ENCODE measurements around the gene CALHM1.

The CALHM1 gene

DNA sequence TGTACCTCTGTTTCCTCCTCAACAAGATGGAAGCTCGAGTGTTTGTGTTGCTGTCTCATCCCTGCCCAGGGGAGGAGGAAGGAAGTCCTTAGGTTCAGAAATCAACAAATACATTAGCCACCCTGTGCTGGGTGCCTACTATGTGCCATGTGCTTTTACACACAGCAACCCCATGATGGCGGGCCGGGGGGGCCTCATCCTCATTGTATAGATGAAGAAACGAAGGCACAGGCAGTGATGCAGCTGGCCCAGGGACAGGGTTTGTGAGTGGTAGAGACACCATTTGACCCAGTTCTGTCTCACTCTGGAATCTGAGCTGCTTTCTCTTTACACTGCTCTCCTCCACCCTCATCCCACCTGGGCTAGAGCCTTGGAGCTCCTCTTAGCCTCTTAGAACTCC, 4.7 kb downstream of the CALHM1 start:
- no peak for DNase-seq

DNA sequence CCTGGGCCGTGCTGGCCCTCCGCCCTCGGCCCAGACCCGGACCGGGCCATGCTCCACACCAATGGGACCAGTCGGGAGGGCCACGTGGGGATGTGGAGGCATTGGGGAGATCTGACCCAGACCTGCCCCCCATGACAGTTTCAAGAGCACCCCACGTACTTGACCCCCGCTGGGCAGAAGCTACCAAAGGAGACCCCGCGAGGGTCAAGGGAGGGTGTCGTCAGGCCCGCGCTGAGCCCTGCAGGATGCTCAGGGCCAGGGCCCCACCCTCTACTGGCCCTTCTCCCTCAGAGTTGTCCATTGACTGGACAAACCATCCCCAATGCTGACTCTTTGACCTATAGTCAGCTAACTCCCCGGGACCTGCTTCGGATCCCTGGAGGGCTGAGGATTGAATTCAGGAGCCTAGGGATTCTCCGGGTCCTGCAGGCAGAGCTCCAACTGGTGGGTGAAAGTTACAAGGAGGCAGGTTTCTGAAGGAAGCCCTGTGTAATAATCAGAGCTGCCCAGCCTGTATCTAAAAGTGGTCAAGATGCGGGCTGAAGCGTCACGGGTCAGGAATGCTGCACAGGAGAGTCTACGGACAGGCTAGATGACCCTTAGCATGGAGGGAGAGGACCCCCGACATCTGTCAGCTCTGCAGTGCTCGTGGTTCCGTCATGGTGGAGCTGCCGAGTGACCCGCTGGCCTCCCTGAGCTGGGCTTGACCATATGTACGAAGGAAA, 6.0 kb downstream of the CALHM1 start:
- no peak for DNase-seq

DNA sequence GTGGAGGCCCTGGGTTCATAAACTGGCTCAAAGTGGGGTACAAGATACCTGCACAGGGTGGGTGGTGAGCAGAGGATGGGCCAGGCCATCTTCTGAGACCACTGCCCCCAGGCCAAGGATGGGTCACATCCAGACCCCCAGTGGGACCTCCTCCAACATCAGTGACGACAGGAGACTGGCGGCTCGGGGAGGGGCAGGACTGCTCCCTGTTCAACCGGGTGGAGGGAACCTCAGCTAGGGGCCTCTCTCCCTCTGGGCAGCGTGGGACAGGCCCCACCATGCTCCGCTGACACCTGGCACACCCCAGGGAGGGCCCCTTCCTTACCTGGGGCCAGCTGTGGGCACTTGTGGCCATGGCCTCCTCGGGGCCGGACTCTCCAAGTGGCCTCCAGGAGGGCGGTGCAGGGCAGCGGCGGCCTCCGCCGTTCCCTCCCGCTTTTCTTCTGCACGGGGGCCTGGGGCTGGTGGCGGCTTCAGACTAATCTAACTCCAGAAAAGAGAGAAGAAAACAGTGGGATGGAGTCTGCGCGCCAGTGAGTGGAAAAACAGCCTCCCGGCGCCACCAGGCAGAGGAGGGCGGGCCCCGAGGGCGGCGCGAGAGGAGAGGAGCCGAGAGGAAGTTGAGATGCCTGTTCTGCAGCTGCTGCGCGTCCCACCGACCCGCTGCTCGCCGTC, 6.7 kb downstream of the CALHM1 start, which contains the start of gene CALHM2:
Gene CALHM2 (minus strand): TSS at position 540 of the 675 bp plus-strand sequence. CDS start 2,429 bp downstream, outside the sequence.
- DNase-seq: peak; percentile 67

DNA sequence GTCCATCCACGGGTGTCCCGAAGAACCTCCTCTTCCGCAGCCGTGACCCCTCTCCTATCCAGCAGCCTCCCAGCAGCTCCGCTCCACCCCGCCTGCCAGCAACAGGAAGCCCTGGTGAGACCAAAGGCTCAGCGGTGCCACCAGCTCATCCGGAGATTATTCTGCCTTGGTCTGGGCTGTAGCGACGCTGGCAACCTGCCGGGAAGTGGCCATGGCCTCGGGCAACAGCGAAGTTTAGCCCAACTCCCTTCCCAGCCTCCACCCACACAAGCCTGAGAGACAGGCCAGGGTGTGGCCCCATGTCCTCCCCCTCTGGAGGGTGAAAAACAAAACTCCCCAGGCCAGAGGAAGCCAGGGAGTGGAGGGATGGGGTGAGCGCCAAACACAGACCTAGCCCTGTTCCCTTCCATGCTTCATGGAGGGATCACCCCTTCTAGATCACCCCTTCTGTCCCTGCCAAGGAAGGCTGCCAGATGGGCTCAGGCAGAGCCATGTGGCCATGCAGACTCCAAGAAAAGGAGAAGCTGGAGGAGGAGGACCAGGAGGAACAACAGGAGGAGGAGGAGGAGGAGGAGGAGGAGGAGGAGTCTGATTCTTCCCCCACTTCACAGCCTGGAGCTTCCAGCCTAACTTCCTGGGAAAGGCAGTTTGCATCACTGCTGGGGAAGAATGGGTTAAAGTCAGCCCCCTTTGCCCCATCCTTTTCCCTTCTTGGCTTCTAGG, 7.4 kb downstream of the CALHM1 start:
- peak; percentile 50 for DNase-seq

GRCh38 chr10:103450201-103450695, 8.5 kb downstream of the CALHM1 start:
- no peak for DNase-seq

GRCh38 chr10:103449208-103450144, 9.2 kb downstream of the CALHM1 start:
- no peak for DNase-seq

DNA sequence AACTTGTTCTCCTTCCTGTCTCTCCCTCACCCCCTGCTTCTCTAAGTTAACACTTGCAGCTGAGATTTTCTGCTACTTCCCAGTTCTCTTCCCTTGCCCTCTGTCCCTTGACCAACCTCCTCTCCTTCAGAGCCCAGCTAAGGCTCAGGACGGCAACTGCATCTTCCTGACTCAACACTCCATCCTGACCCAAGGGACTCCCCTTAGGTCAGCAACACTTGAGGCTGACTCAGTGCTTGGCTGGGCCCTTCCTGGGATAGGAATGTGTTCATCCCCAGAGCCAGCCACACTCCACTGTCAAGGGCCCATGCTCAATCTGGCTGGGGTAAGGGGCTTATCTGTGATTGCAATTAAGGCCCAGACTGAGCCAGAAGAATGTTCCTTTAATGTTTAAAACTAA, 10.0 kb downstream of the CALHM1 start:
- DNase-seq: no peak

DNA sequence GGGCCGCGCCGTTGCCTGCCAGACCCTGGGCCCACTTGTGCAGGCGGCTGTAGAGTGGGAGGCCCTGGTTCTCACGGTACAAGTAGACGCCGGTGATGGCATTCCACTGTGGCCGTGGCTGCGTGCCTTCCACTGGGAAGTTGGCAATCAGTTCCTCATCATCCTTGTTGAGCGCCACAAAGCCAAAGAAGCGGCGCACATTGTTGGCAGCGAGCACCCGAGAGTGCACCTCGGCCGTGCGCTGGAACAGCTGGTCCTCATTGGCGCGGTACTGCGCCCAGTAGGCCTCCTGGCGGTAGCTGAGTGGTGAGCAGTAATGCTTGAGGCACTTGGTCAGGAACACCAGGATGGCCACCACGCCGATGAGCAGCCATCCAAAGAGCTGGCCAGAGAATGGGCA, 11.5 kb downstream of the CALHM1 start:
- no peak for DNase-seq

GRCh38 chr10:103445767-103446567, 12.7 kb downstream of the CALHM1 start:
- no peak for DNase-seq

- no peak for DNase-seq
Measured at GRCh38 chr10:103445366-103445765, 13.3 kb downstream of the CALHM1 start.

- no peak for DNase-seq
Measured at GRCh38 chr10:103444478-103444877, 14.2 kb downstream of the CALHM1 start.

- no peak for DNase-seq
Measured at GRCh38 chr10:103443475-103444185, 15.1 kb downstream of the CALHM1 start.

GRCh38 chr10:103442031-103442461, 16.7 kb downstream of the CALHM1 start:
- no peak for DNase-seq

DNA sequence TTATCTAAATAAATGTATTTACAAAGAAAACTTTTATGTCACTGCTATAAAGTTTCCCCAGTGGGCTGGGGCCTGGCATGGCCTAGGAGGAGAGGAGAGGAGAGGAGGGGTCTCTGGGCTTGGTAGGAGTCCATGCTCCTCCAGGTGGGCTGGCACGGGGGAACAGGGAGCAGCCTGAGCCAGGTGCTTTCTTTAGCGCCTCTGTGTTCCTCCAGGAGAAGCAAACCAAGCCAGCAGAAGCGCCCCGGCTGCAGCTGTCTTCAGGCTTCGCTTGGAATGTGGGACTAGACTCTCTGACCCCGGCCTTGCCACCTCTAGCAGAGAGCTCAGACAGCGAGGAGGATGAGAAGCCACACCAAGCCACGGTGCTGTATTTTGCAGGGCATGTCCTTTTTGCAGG, 17.1 kb downstream of the CALHM1 start:
- DNase-seq: no peak

DNA sequence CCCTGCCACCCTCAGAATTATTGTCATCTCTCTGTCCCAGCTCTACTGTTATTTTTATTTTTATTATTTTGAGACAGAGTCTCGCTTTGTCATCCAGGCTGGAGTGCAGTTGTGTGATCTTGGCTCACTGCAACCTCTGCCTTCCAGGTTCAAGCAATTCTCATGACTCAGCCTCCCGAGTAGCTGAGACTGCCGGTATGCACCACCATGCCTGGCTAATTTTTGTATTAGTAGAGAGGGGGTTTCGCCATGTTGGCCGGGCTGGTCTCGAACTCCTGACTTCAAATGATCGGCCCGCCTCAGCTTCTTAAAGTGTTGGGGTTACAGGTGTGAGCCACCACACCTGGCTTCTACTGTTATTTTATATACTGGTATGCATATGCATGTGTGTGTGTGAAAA, 17.5 kb downstream of the CALHM1 start:
- no peak for DNase-seq

DNA sequence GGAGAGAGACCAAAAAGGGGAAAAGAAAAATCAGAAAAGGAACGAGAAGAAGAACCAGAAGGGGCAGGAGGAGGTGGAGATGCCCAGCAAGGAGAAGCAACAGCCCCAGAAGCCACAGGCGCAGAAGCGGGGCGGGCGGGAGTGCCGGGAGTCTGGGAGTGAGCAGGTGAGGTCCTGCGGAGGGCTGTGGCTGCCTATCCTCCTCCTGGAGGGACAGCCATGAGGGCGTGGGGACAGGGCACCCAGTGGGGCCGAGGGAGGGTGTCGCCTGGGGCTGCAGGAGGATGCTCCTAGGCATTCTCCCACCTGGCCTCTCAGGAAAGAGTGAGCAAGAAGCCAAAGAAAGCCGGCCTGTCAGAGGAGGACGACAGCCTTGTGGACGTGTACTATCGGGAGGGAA, 18.3 kb downstream of the CALHM1 start:
- DNase-seq: no peak

DNA sequence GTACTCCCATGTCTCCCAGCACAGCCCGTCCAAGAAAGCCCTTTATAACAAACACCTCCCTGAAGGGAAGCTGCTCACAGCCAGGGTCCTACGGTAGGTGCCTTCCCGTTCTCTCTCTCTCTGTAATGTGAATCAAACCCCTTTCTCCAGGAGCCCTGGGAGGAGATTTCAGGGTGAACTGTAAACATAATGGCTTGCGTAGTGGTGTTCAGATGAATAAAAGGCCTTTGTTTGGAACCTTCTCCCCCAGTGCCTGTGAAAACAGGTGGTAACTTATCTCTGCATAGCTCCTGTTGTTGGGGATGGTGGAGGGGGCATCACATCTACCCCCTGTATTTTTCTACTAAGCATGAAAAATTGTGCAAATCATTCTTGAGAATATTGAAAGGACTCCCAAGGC, 18.9 kb downstream of the CALHM1 start:
- no peak for DNase-seq

GRCh38 chr10:103433858-103434257, 24.8 kb downstream of the CALHM1 start:
- no peak for DNase-seq

- DNase-seq: no peak
Measured at GRCh38 chr10:103431902-103432301, 26.8 kb downstream of the CALHM1 start.

DNA sequence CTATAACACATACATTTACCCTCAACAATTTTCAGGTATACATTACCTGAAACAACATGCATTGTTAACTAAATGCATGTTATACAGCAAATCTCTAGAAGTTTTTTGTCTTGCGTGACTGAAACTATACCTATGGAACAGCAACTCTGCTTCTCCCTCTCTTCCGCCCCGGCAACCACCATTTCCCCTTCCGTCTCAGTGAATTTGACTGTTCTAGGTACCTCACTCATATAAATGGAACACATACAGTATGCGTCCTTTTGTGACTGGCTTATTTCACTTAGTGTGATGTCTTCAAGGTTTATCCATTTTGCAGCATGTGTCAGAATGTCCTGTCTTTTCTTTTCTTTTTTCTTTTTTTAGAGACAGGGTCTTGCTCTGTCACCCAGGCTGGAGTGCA, 29.1 kb downstream of the CALHM1 start:
- DNase-seq: no peak
